AML-193 (cell line): ENCODE results near the gene AP2A2.
"Not testable (repeated sequence)": the region's sequence is repeated elsewhere in the genome, so short reads cannot be mapped to it uniquely, and the experiment has no call there.

ENCODE experiments used
- DNase-seq, 2 experiments: peaks; one replicate each; lab custom pipeline; 2025; lab: John Stamatoyannopoulos, UW

The AP2A2 gene

DNA sequence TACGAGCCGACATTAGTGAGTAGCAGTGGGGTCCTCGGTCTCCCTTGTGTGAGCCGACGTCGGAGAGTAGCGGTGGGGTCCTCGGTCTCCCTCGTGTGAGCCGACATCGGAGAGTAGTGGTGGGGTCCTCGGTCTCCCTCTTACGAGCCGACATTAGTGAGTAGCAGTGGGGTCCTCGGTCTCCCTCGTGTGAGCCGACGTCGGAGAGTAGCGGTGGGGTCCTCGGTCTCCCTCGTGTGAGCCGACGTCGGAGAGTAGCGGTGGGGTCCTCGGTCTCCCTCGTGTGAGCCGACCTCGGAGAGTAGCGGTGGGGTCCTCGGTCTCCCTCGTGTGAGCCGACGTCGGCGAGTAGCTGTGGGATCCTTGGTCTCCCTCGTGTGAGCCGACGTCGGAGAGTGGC lies 49.7 kb downstream of the AP2A2 start:
- DNase-seq = not testable (repeated sequence)

DNA sequence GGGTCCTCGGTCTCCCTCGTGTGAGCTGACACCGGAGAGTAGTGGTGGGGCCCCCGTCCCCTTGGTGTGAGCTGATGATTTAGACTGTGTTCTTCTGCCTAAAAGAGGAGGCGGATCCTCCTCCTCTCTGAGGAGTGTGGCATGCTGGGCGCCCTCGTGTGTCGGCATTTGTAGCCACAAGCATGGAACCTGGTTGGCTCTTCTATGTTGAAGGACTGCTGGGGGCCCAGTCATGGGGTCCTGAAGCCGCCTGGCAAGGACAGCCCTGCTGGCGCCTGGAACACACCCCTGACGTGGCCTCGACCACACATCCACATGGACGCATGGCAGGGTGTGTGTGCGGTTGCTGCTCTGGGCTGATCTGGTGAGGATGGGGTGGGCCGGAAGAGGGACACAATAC lies 50.2 kb downstream of the AP2A2 start:
- no peak for DNase-seq

DNA sequence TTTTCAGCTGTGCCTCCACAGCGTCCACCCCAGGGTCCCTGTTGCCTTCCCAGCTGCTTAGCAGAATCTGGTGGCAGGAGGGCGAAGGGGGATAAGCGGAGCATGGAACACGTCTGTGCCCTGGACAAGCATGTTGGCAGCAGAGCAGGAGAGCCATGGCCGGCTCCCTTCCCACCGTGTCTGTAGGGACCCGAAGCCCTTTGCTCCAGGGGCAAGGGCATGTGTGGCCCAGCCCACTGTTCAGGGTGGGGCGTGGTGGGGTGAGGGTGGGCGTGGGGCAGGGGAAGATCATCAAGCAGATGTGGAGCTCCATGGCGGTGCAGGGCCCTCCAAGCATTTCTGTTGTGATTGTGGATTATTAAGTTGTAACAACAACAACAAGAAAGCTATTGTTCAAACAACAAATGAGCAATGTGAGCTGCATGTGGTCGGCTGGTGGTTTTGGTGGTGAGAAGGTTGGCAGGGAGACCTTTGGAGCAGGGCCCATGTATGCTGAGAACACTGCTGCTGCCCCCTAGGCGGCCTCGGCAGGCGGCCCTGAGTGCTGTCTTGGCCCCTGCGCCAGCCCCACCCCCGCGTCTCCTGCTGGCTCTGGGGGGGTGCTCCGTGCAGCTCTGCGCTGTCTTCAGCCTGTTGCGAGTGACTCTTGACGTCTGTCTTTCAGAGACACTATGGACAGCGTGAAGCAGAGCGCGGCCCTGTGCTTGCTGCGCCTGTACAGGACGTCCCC lies 50.9 kb downstream of the AP2A2 start:
- no peak for DNase-seq

DNA sequence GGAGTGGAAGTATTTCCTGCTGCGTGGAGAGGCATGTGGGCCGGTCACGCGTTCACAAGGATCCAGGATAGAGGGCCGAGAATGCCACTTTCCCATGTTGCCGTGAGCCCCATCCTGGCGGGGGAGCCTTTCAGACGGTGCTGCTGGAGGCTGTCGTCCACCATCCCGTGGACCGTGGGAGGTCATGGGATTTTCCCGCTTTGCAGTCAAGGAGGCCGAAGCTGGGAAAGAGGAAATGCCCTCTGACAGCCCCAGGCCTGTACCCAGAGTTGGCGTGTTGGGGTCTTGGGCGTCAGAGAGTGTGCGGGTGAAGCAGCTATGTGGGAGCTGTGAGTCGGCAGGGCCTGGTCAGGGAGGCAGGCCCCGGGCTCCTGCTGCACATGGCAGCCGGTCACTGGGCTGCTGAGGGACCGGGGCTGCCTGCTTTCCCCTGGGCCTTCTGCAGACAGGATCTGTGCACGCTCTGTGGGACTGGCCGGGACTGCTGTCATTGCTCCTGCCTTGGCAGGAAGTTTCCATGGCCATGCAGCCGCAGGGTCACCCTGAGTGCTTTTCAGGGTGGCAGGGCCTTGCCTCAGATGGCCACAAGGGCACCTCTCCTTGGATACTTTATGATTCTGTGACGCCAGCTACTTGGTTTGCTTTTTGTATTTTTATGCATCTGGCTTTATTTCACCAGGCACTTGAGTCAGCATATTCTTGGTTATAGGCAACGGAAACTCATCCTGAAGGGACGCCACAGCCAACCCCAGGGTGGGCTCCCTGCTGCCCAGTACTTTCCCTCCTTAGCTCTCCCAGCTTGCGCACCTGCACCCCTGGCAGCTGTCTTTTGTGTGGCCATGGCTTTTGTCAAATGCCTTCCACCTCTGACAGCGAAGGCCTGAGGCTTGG lies 52.4 kb downstream of the AP2A2 start:
- DNase-seq = no peak

DNA sequence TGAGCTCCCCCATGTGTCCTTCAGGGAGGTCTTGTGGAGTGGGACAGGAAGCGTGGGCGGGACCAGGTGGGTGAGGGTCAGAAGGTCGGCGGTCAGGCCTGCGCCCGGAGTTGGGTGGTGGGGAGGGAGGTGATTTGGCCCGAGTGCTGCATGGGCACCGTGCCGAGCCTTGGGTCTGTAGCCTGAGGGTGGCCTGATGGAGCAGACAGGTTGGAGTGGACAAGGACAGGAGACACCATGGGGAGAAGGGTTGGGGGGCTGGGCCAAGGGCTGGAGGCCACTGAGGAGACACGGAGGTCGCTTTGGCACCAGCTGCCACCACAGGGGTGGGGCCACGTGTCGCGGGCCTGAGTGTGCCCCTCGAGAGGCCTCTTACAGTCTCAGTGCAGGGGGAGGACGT lies 53.1 kb downstream of the AP2A2 start:
- DNase-seq = no peak

DNA sequence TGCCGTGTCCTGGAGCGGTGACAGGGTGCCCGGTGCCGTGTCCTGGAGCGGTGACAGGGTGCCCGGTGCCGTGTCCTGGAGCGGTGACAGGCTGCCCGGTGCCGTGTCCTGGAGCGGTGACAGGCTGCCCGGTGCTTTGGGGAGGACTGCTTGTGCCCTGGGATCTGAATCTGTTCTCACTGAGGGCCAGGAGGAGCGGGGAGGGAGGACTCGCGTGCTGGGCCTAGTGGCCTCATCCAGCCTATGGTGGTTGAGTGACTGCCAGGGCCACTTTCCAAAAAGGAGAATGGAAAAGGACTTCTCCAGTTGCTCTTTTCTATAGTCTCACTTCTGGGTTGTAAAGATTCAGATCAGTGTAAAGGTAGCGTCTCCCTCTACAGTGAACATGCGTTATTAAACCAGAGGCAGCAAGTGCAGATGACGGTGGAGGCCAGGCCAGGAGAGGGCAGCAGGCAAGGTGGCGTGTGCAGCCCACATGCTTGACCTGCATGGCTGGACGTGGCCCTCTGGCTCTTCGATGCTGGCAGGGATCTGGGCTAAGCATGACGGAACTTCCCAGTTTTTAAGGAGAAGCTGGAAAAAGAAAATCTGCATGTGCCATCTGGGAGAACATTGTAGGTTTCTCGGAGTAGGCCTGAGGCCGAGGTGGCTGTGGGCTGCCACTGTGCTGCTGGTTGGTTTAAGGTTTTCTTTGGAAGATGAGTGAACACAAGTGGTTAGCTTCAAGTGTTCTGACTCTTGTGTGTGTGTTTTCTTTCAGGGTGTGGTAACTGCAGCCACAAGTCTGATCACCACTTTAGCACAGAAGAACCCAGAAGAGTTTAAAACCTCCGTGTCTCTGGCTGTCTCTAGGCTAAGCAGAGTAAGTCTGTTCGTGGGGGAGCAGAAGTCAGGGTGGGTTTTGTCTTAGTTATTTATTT lies 55.0 kb downstream of the AP2A2 start:
- DNase-seq = no peak

DNA sequence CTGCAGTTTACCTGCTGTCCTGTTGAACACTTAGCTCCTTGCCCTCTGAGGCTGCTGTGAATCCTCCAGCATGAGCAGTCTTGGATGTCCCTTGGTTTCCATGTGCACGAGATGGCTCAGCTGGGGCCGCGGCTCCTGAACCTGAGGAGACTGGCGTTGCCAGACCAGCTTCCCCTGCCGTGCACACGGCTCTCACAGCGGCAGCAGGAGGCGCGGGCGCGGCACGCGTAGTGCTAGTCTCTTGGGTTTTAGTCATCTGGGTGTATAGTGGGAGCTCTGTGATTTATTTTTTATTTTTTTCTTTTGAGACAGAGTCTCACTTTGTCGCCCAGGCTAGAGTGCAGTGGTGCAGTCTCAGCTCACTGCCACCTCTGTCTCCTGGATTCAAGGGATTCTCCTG lies 56.1 kb downstream of the AP2A2 start:
- no peak for DNase-seq

DNA sequence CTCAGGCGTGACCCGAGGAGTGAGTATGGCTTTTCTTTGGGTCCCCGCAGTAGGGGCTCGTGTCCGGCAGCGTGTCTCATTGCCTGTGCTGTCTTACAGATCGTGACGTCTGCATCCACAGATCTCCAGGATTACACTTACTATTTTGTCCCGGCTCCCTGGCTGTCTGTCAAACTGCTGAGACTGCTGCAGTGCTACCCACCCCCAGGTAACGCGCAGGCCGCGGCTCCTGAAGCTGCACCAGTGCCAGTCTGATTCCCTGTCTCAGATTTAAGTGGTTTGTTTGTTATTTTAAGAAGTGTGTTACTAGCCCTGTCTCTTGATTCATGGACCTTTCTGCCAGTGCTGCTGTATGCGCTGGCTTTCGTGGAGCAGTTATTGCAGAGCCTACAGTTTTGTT lies 58.9 kb downstream of the AP2A2 start:
- DNase-seq = no peak

DNA sequence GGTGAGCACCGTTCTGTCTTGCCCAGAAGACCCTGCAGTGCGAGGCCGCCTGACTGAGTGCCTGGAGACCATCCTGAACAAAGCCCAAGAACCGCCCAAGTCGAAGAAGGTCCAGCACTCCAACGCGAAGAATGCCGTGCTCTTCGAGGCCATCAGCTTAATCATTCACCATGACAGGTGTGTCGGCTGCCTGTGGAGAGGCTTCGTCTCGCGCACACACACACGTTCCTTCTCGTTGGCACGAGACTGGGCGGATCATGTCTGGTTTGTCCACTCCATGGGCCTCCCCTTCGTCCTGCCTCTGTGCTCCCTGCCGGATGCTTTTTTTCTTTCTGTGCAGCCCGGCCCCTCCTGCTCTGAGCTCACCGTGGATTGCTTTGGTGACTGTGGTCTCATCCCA lies 59.7 kb downstream of the AP2A2 start:
- no peak for DNase-seq

DNA sequence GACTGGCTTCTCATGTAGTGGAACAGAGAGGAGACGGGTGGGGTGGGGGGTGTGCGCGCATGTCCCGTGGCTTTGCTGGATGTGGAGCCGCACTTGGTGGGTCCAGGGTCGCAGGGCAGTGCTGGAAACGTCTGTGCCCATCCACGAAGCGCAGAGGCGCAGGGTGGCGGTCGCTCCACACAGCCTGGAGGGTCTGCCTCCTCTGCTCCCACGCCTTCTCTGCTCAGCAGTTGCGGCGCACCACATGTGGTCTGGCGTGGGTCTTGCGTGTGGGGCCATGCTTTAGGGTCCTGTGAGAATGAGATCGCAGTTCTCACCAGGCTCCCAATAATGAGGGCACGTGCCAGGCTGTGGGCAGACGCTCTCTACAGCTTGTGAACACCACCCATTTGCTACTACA lies 60.2 kb downstream of the AP2A2 start:
- no peak for DNase-seq

DNA sequence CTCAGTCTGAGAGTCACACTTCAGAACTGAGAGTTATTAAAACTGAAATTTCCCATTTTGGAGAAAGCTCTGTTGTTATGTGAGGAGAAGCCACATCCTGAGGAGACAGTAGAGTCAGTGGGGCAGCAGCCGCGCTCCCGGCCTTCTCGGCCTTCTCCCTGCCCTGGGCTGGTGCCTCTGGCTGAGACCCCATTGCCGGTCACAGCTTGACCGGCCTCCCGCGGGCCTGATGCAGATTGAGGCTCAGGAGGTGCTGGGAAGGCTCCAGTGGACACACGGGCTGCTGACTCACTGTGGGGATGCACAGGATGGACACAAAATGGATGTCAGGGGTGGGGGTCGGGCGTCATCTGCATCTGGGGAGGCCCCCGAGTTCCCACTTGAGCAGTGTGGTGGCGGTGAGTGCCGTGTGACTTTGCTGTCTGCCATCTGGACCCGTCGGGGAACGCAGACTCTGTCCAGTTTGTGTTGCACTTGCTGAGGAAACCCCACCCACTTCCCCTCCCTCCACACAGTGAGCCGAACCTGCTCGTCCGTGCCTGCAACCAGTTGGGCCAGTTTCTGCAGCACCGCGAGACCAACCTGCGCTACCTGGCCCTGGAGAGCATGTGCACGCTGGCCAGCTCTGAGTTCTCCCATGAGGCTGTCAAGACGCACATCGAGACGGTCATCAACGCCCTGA lies 60.7 kb downstream of the AP2A2 start:
- no peak for DNase-seq

DNA sequence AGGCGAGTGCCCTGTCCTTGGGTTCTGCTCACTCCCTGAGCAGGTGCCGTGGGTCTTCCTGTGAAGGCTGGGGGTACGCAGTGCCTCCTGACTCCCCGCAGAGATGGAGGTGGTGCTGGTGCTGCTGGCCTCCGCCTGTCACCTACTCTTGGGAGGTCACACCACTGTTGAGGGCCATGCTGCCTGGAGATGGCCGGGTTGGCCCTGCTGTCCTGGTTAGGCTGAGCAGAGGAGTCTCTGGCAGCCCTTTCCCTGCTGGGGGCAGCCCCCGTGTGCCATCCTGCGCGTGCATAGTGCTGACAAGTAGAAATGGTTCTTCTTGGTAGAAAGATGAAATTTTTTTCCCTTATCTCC lies 61.3 kb downstream of the AP2A2 start:
- DNase-seq = no peak

DNA sequence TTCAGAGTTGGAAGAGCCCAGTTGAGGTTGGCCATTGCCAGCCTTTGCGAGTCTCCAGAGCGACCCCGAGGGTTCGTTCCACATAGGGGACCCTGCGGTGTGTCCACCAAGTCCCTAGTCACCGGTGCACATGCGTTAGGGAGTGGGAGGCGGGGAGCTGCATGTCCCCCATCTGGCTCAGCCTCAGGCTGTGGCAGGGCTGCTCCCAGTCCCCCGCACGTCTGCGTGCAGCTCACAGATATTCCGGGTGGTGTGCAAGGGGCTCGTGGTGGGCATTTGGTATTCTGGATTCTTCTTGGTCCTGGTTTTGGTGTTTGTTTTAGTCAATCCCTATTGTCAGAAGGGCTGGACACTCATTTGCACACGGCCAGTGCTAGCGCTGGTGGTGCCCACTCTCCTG lies 62.0 kb downstream of the AP2A2 start:
- no peak for DNase-seq

DNA sequence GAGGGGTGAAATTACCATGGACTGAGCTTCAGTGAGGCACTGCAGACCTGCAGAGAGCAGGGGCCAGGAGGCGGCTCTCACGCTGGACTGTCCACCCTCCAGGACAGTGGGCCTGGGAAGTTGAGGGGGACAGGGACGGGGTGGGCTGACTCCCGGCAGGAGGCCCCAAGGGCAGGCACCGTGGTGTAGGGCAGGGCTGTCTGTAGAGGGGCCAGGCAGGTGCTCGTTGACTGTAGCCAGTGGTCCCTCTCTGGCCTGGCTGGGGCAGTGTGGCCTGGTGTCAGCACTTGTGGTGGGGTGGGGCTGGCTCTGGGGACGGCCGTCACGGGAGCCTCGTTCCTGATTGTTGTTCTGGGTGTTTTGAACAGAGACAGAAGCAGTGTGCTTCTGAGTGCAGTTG lies 64.4 kb downstream of the AP2A2 start:
- DNase-seq = no peak

DNA sequence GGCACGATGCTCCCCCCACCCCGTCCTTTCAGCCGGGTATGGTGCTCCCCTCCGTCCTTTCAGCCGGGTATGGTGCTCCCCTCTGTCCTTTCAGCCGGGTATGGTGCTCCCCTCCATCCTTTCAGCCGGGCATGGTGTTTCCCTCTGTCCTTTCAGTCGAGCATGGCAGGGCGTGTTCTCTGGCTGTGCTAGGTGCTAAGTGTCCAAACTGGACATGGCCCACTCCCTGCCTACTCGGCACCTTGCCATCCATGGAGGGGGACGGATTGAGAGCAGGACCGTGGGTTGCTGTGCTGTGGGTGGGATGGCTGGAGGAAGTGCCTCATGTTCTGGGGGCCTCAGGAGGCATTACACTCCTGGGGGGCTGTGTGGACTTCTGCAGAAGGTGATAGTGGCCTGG lies 65.4 kb downstream of the AP2A2 start:
- no peak for DNase-seq

DNA sequence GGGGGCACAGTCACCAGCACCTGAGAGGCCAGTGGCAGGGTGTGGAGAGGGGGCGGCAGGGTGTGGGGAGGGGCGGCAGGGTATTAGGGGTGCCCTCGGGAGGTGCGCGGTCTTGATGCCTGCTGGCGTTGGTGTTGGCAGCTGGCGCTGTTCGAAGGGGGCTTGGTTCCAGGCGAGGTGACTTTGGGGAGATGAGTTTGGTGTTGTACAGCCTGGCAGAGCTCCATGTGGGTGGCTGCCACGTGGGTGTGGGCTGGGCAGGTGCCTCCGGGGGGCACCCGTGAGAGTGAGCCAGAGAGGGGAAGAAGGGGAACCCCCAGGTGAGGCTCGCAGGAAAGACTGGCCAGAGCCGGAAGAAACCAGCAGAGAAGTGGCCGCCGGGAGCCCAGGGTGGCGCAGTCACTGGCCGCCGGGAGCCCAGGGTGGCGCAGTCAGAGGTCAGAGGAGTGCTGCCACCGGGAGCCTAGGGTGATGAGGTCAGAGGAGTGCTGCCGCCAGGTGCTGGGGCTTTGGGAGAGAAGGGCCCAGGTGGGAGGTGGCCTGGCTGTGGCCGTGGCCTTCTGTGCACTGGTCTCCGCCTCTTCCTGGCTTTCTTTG lies 66.1 kb downstream of the AP2A2 start:
- no peak for DNase-seq

DNA sequence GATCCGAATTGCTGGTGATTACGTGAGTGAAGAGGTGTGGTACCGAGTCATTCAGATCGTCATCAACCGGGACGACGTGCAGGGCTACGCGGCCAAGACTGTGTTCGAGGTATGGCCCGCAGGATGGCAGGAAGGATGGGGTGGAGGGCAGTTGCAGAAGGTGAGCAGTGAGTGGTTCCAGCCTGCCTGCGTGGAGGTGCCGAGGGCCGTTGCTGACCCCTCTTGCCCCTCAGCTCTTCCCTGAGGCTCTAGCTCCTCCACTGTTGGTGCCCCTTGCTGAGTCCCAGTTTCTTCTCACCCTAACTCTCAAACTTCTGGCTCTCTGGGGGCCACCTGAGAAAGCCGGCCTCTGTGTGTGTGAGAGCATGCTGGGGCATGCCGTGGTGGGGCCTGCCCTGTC lies 66.9 kb downstream of the AP2A2 start:
- no peak for DNase-seq

DNA sequence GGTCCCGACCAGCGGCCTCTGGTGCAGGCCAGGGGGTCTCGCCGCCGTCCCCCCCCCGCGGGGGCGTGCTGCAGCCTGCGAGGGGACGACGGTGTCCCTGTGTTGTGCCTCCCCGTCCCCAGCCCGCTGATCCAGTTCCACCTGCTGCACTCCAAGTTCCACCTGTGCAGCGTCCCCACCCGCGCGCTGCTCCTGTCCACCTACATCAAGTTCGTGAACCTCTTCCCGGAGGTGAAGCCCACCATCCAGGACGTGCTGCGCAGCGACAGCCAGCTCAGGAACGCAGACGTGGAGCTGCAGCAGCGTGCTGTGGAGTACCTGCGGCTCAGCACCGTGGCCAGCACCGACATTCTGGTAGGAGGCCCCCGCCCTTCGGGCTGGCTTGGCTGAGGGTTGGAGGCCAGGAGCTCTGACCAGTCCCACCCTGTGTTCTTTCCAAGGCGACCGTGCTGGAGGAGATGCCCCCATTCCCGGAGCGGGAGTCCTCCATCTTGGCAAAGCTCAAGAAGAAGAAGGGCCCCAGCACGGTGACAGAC lies 68.0 kb downstream of the AP2A2 start:
- DNase-seq = no peak

DNA sequence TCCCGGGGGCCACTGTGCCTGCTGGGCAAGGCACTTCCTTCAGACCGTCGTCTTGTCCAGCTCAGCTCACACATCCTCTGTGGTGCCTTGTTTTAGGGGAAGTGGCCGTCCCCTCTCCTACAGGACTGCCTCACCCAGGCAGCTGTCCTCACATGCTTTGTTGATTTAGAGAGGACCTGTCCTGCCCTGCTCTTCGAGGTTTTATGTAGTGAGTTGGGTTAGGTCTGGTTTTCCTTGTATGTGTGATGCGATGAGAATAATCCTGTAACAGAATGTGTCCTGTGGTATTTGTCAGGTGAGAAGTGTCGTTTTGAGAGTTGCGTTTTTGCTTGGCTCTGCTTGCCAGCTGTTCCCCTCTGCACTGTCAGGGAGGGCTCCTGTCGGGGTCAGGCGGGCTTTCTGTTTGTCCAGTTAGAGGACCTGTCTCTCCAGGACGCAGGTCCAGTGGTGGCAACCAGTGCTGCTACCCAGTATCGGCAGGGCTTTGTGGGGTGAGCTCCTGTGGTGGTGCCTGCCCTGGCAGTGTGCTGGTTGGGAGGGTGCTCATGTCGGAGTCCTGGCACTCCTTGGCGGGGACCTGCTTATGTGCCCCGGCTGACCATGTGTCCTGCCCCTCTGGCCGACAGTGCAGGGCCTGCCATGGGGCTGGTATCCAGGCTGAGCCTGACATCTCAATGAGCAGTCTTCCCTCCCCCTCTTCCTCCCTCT lies 69.5 kb downstream of the AP2A2 start:
- no peak for DNase-seq

DNA sequence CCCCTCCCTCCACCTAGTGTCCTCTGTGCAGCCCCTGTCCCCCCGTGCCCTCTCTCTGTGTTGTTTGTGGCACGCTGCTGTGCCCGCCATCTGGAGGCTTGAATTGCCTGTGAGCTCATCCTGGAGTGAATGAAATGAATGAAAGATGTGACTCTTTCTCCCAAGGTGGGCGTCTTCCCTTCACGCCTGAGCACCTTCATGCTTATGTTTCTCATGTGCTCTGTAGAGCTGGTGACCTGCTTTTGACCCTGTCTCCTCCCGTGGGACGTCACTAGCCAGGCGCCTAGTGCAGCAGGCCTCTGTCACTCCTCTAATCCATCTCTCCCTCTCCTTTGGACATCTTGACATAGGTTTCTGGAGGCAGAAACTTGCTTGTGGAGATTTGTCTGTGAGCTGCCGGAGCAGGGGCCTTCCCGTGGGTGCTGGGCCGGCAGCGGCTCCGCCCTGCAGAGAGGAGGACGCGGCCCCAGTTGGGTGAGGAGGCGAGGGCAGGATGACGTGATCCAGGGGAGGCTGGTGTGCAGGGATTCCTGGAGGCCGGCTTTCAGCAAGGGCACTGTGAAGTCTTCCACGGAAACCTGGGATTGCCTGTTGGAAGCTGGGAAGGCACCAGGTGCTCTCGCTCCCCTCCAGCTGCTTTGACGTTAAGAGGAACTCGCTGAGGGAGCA lies 70.2 kb downstream of the AP2A2 start:
- no peak for DNase-seq
